ENCODE data around the gene SPG21.

Gene SPG21

DNA sequence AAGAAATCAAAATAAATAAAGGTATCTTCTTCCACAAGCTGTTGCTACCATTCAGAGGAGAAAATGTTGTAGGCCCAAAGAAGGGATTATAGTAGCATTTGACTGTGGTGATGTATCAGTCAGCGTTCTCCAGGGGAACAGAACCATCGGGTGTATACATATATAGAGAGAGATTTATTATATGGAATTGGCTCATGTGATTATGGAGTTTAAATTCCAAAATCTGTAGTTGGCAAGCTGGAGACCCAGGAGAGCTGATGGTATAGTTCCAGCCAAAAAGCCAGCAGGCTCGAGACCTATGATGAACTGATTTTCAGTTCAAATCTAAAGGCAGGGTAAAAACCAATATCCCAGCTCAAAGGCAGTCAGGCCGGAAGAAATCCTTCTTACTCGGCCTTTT is 7.4 kb upstream of the SPG21 start:
- DNase-seq (ENCODE audit: low spot score) = no peak
- TF ChIP-seq CTCF (IDR thresholded peaks at IDR 0.05; ENCODE audit: borderline replicate concordance, control extremely low read depth, extremely low read depth, insufficient read depth, missing control alignments) = no peak
- in situ Hi-C loops (cut with MboI; ENCODE audit: low sequenced_read_pairs, unreplicated experiment) = no loop called here

- no peak for DNase-seq (ENCODE audit: low spot score)
- in situ Hi-C loops (cut with MboI; ENCODE audit: low sequenced_read_pairs, unreplicated experiment) = no loop called here
- TF ChIP-seq CTCF (IDR thresholded peaks at IDR 0.05; ENCODE audit: borderline replicate concordance, control extremely low read depth, extremely low read depth, insufficient read depth, missing control alignments) = no peak
These were observed 3.6 kb upstream of the SPG21 start for GRCh38 chr15:64993290-64993689.

DNA sequence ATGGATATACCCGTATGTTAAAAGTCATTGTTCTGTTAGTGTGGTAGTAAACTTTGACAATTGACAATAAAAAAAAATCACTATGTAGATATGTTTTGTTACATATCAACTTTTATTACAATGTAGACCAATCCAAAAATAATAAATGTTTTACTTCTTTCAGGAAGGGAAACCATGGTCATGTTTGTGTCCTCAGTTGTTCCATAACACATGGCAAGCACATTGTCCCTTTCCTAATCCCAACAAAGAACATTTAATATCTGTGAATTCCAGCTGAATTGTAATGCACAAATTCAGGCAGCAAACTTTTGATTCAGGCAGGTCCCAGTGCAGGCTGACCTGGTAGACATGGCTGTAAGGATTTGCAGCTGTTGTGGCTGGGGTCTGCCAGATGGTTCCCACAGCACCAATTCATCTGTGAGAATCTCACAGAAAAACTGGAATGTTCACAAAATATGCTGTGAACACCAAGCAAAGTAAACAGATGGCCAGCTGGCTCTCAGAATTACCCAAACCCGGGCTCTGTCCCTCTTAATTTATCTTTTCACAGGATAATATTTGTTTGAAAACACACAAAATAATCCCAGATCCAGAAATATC is 1.9 kb upstream of the SPG21 start:
- no peak for DNase-seq (ENCODE audit: low spot score)
- in situ Hi-C loops (cut with MboI; ENCODE audit: low sequenced_read_pairs, unreplicated experiment) = no loop called here
- no peak for TF ChIP-seq CTCF (IDR thresholded peaks at IDR 0.05; ENCODE audit: borderline replicate concordance, control extremely low read depth, extremely low read depth, insufficient read depth, missing control alignments)

DNA sequence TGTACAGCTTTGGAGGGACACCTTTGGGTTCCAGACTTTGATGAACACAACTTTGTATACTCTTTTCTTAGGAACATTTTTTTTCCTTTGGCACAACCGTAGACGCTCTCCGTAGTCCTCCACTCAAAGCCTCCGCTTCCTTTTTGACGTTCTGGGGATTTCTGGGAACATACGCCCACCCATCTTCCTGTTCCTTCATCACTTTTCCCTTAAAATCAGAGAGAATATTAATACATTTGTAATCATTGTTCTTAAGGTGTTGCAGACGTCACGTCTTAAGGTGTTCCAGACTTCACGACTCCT is 405 bp upstream of the SPG21 start:
- DNase-seq (ENCODE audit: low spot score) = no peak
- TF ChIP-seq CTCF (IDR thresholded peaks at IDR 0.05; ENCODE audit: borderline replicate concordance, control extremely low read depth, extremely low read depth, insufficient read depth, missing control alignments) = no peak
- in situ Hi-C loops (cut with MboI; ENCODE audit: low sequenced_read_pairs, unreplicated experiment) = no loop called here

- TF ChIP-seq CTCF (IDR thresholded peaks at IDR 0.05; ENCODE audit: borderline replicate concordance, control extremely low read depth, extremely low read depth, insufficient read depth, missing control alignments) = no peak
- in situ Hi-C loops (cut with MboI; ENCODE audit: low sequenced_read_pairs, unreplicated experiment) = no loop called here
- DNase-seq (ENCODE audit: low spot score) = no peak
These were observed 2.6 kb downstream of the SPG21 start for GRCh38 chr15:64987136-64987535.

DNA sequence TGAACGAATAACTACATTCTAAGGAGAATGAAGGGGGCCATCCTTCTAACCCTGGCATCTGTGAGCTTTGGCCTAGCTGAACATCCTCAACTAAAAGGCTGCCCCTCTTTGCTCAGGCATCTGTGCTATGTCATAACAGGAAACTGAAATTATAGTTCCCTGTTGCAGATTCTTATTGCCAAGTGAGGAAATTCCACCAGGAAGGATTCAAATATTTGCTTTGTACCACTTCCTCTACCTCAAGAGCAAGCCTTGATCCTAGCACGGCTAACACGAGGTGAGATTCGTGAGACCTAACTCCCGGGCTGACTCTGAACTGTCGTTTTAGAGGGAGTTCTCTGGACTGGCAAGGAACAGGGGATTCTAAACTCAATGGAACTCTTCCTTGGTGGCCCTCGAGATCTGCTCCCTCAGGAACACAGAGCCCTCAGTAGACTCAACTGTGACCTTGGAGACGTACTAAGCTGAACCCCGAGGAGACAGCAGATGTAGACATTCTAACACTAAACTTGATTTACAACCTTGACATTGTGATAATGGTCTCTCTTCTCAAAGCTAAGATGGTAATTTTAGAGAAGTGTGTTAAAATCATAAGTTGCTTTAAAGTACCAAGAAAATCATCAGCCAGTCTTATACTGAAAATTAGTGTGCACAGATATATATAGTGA is 4.2 kb downstream of the SPG21 start:
- in situ Hi-C loops (cut with MboI; ENCODE audit: low sequenced_read_pairs, unreplicated experiment) = no loop called here
- DNase-seq (ENCODE audit: low spot score) = no peak
- no peak for TF ChIP-seq CTCF (IDR thresholded peaks at IDR 0.05; ENCODE audit: borderline replicate concordance, control extremely low read depth, extremely low read depth, insufficient read depth, missing control alignments)
